NCI-H2081 treated with DMSO at 0.1 percent for 48 hours (cell line): ENCODE measurements around the gene R3HCC1L.

Source experiments
- DNase-seq: peaks from one replicate; lab custom pipeline; 2025; lab: John Stamatoyannopoulos, UW

Gene R3HCC1L

DNA sequence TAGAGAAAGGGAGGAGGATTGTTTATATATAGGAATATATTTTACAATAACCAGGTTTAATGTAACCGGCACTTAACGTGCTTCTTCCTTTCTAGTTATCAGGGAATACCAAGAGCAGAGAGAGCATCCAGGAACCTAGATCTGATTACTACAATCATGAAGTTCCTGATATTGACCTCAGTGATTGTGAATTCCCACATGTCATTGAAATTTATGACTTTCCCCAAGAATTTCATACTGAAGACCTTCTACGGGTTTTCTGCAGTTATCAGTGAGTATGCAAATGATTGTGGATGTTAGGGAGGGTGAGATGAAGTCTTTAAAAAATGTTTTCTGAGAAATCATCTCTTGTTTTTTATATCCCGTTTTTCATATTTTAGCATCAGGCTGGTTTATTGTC is 97.0 kb downstream of the R3HCC1L start:
- DNase-seq, result no peak

DNA sequence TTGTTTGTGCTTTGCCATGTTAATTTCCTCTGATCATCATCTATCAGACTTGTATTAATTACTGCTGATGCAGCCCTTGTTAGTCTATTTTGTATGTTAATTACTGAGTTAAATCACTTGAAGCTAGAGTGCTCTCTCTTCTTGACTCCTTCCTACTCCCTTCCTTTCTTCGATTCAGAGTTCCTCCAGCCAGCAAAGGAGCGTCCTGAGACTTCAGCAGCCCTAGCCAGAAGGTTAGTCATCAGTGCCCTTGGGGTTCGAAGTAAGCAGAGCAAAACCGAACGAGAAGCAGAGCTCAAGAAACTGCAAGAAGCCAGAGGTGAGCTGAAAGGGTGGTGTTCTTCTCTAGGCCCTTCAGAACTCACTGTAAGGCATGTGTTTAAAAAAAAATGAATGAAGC is 101.4 kb downstream of the R3HCC1L start:
- DNase-seq, result no peak

DNA sequence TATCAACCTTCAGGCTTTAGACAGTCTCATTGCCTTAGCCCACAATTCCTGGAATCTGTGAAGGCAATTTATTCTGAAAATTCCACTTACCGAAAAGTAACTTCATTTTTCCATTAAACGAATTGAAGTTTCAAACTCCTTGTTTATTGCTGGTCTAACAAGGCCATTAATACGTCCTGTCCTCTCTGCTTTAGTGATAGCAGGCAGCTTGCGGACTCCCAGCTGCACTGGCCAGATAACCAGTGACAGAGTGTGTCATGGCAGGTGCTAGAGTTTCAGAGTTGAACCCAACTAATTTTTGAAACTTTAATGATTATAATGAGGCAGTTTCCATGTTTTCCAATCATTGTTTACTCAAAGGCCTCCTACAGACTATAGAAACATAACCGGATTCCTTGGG is 102.4 kb downstream of the R3HCC1L start:
- no peak for DNase-seq

DNA sequence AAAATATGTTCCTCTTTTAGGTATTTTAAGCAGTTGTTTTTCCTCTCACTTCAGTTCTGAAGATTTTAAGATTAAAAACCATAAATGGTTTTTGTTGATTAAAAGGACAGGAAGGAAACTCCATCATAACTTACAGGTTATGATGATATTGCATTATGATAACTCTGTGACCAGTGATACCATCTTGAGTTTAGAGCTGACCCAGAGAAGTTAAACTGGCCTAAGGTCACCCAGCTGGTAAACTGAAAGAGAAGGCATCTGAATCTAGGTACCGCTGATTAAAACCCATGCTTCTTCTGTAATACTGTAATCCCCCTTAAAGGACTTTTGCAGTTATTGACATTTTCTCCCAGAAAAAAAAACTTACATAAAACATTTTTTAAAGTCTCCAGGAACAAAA is 103.9 kb downstream of the R3HCC1L start:
- DNase-seq, result no peak

DNA sequence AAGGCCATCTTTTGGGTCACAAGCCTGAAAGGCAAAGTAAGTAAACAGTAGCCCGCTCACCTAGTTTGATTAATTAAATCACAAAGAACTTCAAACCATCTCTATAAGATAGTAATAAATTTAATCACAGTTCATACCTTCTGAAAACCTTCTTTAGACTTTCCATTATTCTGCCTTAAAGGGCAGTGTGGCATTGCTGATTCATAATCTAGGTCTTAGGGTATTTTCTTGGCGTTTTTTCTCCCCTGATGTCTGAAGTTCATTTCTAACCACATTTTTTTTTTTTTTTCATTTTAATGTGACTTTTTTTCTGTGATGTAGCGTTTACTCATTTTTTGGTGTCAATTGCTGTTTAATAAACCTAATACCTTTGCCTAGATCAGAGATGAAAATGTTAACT is 106.1 kb downstream of the R3HCC1L start:
- DNase-seq, result no peak

DNA sequence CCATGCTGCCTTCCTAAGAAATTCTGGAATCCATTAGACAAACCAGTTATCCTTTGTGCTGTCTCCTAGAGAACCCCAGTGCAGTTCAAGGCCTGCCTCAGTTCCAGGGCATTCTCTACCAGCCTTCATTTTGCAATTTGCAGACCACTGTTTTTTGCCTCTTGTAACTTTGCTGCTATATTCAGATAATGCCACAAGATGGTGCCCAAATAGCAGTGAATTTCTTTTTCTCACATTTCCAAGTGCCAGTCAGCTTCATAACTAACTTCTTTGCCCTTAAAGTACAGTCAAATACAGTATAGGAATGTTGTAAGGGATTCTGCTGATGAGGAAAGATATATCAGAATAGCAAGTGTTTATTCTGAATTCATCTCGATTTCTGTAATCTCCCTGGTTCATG is 108.4 kb downstream of the R3HCC1L start:
- no peak for DNase-seq

DNA sequence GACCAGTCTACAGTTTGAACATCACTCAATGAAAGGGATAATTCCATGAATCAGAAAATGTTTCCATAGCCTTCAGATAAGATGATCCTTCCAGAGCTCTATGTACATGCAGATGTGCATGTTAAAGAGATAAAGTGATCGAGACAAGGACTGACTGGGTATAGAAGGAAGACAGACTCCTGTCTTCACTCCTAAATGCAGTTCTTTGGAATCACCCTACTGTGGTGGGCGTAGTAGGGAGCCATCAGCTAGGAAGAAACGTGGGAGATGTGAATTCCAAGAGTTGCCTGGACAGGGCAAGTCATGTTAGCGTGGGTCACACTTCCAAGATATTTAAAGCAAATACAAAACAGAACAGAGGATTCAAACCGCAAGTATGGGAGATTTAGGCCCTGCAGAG is 109.7 kb downstream of the R3HCC1L start:
- no peak for DNase-seq

DNA sequence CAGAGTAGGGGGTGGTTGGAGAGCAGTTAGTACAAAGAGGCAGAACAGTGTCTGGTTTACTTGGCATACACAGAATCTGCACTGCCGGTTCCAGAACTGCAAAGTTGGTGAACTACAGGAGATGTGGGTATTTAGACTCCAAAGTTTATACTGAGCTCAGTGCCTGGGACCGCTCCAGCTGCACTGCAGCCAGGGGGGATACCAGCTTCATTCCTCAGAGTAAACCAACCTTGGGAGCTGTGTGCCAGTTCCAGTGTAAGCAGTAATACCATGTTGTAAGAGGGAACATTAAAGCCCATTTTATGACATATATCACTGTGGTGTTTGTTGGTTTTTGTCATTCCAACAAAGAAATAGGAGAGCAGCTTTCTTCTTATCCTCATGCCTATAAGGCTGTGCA is 110.1 kb downstream of the R3HCC1L start:
- DNase-seq, result no peak

DNA sequence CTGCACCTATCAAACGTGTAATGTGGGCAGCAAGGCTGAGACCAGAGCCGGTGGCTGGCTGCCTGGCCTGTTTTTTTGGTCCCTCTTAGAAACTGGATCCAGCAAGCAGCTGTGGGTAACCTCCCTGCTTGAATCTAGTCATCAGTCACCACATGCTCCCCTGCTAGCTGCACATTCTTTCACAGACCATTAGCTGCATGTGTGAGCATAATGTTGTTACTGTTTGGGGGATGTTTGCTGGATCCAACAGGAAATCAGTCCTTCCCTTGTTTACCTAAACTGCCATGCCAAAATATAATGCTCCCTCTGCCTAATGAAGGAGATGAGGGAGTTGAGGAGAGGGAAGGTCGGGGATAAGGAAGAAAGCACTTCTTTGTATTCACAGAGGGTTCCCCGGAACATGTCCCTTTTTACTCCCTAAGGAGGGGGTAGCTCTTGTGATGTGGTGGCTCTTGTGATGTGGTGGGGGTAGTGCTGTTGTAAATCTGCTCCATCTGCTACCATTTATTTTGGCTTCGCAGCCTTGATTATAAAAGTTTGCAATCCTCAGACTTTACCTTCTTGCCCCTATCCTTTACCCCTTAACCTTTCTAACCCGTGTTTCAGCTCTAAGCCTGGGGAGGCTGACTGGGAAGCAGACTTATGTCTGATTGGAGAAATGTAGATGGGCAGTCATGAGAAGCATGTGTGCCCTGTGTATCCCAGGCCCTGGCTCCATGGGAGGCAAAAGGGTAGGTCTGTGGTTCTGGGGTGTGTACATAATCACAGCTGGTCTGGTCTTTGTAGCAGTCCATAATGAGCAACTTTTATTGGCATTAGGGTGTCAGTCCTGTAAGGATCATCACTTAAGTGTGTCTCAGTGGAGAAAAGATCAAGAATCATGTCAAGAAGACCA is 112.7 kb downstream of the R3HCC1L start:
- DNase-seq, result no peak

DNA sequence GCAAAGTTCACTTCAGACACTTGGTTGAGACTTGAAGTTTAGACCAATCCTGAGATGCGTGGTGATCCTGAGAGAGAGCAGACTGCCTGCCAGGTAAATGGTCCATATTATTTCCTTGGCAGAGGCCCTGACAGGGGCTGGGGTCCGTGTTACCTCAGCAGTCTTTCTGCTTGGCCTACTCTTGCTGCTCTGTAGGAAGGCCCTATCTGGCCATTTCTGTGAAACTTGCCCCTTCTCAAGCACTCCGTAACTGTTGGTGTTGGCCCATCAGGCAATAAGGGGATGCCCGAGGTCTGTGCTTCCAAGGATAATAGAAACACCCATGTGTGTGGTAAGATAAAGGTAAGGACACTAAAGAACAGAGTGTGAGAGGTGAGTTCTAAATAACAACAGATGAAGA is 113.6 kb downstream of the R3HCC1L start:
- no peak for DNase-seq

DNA sequence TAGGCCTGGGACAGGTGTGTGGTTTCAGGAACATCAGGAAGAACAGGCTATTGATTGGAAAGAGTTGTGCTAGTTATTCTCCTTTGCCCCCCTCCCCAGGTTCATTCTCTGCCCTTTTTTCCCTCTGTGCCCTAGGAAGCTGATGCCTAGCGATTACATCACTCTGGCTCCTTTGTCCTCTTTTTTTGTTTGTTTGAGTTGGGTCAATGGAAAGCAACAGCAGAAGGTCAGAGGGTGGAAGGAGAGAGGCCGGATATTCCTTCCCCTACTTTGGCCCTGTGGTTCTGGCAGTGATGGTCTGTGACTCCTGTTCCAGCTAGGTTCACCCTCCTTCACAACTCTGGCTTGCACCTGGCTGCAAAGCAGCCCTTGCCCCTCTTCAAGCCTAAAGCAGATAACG is 114.7 kb downstream of the R3HCC1L start:
- no peak for DNase-seq

DNA sequence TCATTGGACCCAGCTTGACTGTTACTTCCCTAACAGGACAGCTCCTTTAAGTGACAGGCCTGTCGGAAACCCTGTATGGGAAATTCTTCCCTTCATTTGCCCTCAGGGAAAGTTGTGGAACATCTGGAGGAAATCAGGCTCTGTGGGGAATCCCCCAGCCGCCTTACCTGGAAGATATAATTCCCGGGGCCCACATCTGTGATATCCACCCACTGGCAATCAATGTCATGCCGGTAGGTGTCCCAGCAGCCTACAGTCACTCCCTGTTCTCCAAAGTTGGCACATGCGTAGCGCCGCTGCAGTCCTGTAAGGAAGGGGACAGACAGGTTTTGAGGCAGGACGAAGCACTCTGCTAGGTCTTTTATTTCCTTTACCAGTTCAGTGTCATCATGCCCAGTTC is 116.9 kb downstream of the R3HCC1L start:
- DNase-seq, result no peak

DNA sequence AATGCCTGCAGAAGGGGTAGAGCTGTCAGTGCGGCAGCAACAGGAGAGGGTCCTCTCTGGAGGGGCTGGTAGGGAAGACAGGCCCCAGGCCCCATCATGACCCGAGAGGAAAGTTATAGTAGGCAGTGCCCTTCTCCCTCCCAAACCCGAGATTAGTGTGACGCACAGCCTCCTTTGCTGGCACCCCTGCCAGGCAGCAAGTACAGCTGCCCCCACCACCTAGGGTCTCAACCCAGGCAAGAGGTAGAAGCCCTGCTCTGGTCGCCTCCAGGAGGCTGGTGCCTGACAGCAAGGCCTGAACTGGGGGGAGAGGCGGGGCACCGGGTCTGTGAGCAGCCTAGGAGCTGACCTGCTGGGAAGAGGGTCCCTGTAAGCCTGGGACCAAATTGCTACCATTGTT is 118.0 kb downstream of the R3HCC1L start:
- no peak for DNase-seq

DNA sequence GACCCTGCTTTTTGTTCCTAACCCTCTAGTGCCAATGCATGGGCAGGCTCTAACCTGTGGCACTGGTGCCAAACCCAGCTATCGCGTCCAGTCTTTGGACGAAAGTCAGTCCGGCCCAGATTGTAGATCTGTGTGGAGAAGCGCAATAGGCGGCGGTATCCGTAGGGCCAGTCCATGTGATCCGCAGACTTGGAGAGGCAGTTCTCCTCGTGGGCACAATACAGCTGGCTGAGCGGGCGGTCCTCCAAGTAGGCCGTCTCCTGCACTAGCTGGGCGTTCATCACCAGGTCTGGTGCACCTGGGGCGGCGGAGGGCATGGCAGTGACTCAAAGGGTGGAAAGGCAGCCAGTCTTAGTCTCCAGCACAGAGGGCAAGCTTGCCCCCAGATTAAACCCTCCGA is 119.0 kb downstream of the R3HCC1L start:
- DNase-seq, result no peak

DNA sequence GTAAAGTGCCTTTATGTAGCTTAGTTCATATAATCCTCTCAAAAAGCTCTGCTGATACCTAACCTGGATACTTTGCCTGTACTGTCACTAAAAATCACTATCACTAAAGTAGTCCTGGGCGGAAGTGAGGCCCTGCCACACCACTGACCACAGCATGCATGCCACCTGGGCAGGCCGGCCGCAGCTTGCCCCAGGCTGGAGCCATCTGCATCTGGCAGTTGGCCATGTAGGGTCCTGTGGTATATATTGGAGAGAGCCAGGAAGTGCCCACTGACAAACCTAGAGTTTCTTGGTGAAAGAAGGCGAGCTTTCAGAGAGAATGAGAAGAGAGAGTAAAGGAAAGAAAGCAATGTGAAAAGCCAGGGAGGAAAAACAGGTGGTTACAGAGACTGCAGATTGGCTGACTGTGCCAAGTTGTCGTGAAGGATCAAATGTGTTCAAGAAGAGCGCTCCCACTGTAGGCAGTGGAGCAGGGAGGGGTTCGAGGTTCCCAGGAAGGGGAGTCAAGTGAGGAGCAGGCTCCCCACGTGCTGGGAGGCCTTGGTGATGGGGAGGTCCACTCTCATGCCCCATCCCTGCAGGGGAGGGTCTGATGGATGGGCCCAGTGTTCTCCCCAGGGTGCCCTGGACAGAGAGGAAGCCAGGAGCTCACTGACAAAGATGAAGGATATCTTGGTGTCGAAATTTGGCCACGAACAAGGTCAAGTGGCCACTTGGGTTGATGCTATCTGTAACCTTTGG is 119.9 kb downstream of the R3HCC1L start:
- DNase-seq, result no peak

DNA sequence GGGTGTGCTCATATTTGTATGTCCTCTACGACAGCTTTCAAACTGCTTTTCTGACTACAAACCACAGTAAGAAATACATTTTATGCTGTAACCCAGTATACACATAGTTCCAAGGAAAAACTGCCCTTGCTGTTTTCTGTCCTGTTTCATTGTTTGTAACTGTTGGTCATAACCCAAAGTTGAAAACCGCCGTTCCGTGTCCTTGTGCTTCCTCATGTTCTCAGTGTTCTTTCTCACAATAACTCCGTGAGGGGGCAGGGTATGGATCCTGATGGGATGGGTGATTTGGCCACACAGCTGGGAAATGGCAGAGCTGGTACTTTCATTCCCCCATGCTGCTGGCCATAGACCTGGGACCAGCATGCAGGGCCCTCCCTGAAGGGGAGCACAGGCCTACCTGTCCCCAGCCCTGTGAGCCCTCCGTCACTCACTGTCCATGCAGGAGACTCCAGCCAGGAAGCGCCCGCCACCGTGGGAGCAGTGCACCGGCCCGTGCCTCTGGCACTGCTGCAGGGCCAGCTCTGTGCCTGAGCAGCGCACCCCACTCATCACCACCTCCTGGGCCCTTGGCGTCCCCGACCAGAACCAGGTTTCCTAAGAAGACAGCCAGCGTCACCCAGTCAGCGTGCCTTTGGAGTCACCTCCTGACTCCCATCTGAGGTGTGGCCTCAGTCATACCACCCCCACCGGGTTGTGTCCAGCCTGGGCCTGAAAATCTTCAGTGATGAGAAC is 120.9 kb downstream of the R3HCC1L start:
- no peak for DNase-seq

DNA sequence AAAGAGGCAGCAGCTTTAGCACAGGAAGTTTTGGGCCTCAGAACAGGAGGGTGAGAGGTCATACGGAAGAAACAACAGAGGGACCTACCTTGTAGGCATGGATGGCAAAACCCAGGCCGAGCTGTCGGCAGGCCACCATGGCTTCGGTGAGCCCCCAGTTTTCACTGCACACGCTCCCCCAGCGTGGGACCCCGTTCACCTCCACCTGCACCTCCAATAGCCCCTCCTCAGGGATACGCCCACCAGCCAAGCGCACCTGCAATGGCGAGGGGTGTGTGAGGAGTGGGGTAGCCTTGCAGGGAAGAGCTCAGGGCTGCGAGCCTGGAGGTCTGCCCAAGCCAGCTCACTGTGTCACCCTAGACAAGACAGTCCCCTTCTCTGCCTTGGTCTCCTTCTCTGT is 122.2 kb downstream of the R3HCC1L start:
- DNase-seq, result no peak

DNA sequence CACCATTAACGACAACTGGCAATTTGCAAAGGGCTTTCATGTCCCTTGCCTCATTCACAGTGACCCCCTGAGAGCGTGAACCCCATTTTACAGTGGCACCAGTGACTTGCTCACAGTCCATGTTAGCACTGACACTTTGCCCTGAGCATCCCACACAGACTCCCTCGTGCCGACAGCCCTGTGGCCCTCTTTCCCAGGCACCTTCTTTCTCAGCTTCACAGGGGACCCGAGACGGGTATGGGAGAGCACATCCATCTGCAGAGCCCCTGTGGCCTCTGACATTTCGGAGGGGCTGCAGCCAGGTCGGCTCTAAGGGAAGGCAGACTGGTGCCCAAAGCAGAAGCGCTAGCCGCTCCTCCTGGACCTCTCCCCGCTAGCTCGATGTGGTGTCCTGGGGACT is 122.7 kb downstream of the R3HCC1L start:
- no peak for DNase-seq

DNA sequence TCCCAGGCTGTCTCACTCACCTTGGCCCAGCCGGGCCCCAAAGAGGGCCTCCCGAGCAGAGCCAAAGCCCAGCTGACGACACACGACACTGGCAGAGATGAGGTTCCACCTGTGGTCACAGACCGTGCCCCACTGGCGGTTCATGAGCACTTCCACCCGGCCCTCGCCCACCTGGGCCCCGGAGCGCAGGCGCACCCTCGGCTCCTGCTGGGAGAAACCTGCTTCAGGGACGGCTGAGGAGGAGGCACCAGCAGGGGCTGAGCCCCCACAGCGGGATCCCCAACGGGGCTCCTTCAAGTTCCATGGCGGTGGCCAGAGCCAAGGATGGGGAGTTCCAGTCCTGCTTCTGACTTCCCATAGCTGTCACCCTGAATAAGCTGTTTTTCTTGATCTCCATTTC is 123.5 kb downstream of the R3HCC1L start:
- DNase-seq, result no peak

DNA sequence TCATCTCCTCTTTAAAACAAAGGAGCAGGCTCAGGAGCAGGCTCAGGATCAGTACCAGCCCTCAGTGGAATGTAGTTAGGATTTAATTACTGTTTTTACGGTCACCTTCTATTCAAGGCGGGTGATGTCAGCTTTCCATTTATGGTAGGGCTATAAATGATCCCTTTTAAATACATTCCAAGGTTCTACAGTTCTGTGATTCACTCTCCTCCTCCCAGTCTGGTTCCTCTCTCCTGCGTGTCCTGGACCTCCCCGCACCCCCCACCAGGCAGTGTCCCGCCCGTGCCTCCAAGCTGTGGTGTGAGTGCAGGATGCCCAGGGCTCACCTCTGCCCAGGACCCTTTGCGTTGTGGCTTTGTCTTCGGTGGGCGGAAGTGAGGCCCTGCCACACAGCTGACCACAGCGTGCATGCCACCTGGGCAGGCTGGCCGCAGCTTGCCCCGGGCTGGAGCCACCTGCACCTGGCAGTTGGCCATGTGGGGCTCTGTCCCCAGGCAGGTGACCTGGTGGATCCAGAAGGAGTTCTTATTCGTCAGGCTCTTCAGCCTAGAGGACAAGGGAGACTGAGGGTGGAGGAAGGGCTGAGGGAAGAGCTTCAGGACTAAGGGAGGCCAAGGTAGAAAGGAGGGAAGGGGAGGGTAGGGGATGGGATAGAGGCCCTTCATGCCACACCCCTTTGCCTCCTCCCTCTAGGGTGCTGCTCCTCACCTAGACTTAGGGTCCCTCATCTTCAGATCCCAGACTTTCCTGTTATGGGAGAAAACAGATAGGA is 124.4 kb downstream of the R3HCC1L start:
- DNase-seq, result no peak

DNA sequence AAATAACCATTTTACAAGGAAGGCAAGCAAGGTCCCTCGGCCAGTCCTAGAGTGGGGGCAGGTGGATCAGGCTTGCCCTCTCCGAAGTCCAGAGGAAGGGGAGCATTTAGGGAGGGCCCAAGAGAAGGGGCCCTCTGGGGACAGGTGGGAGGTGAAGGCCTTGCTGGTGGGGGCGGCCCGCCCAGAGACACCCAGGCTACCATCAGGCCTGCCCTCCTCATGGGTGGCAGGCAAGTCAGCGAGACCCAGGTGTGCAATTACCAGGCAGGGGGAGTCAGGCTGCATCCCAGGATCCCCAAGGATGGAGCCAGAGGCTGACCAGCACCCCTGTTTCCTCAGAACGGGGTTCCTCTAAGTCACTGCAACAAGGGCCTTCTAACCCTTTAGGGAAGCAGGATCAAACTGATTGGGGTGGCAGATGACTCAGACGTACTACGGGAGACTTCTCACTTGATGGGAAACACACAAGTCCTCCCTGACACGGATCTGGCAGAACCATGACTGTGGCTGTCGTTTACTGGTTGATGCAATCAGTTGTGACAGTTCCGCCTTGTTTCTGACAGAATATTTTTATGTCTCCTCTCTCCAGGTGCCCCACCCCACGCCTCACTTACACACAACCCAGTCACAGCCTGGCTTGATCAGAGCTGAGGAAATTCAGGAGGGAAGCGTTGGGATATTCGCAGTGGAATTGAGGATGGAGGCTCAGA is 125.3 kb downstream of the R3HCC1L start:
- no peak for DNase-seq
